ENCODE measurements around the gene PKNOX2. TPM values are rescaled to one million over a fixed set of nuclear protein-coding genes. Genes with fewer than 3 reads are reported as not detected.
A peak's percentile ranks its signal among the peaks of the same experiment; 100 is the strongest.

Gene PKNOX2
- total RNA-seq, 1 donor from 2014 or later = 34.9 TPM

DNA sequence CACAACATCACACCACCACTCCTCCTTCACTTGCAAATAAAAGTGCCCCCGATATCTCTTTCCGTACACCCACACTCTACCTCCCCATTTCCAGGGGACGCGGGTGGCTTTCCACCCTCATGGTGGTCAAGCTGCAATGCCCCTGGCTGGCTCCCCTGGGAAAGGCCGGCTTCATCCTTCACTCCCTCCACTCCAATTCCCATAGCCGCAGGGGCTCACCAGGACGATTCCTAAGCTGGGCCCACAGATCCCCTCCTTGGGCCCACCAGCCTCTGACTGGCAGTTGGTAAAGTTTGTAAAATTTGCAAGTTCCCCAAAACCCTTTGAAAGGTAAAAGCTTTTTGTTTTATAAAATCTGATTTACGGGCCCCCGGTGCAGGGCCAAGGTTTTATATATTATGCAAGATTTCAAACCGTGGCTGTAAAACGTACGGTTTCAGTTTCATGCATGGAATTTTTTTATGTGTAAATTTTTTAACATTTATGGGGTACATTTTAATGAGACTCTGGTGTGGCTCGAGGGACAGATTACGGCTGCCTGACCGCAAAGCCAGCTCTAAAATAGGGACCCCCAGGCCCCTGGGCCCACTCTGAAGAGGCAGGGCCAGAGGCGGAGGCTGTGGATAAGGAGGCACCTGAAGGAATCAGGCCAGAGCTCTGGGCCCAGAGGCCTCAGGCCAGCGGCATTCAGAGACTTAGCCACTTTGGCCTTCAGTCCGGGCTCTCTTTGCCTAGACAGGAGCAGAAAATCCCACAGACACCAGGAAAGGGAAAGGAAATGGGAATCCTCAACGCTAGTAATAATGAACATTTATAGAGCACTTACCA lies 225.0 kb downstream of the PKNOX2 start:
- no peak for DNase-seq (ENCODE audit: low spot score)
- peaks cover 23% of the 10 kb centered on the region for H3K36me3 Mint-ChIP-seq (ENCODE audit: low read depth)
- no peak overlapping the region for H3K4me3 Mint-ChIP-seq (ENCODE audit: unreplicated experiment)
- H3K4me1 Mint-ChIP-seq (ENCODE audit: low read depth) = peaks cover 22% of the 10 kb centered on the region
- H3K9me3 Mint-ChIP-seq (ENCODE audit: low read depth) = no peaks in the 10 kb centered on the region
- no peaks in the 10 kb centered on the region for H3K27me3 Mint-ChIP-seq (ENCODE audit: low read depth)
- H3K27ac Mint-ChIP-seq (ENCODE audit: unreplicated experiment) = peak overlapping the region; percentile 36
- TF ChIP-seq, protein P1, sequence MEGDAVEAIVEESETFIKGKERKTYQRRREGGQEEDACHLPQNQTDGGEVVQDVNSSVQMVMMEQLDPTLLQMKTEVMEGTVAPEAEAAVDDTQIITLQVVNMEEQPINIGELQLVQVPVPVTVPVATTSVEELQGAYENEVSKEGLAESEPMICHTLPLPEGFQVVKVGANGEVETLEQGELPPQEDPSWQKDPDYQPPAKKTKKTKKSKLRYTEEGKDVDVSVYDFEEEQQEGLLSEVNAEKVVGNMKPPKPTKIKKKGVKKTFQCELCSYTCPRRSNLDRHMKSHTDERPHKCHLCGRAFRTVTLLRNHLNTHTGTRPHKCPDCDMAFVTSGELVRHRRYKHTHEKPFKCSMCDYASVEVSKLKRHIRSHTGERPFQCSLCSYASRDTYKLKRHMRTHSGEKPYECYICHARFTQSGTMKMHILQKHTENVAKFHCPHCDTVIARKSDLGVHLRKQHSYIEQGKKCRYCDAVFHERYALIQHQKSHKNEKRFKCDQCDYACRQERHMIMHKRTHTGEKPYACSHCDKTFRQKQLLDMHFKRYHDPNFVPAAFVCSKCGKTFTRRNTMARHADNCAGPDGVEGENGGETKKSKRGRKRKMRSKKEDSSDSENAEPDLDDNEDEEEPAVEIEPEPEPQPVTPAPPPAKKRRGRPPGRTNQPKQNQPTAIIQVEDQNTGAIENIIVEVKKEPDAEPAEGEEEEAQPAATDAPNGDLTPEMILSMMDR (IDR thresholded peaks at IDR 0.05) = no peak

DNA sequence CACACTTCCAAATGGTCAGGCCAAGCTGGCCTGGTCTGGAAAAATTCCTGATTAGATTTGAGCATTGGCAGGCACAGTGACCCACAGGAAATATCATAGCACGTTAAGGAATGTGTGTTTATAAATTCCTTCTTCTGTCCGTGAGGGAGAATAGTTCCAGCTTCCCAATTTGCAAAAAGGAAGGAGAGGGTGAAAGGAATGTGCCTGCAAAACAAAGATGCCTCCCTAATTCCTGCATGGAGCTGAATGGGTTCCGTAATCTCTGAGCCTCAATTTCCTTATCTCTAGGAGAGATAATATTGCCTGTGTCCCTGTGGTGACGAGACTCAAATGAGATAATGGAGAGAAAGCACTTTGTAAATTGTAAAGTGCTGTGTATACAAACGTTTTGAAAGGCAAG lies 226.4 kb downstream of the PKNOX2 start:
- no peak overlapping the region for H3K4me3 Mint-ChIP-seq (ENCODE audit: unreplicated experiment)
- no peaks in the 10 kb centered on the region for H3K27me3 Mint-ChIP-seq (ENCODE audit: low read depth)
- peaks cover 22% of the 10 kb centered on the region for H3K4me1 Mint-ChIP-seq (ENCODE audit: low read depth)
- peaks cover 18% of the 10 kb centered on the region for H3K36me3 Mint-ChIP-seq (ENCODE audit: low read depth)
- H3K27ac Mint-ChIP-seq (ENCODE audit: unreplicated experiment) = peak overlapping the region; percentile 86
- no peak for DNase-seq (ENCODE audit: low spot score)
- TF ChIP-seq, protein P1 (IDR thresholded peaks at IDR 0.05) = no peak
- no peaks in the 10 kb centered on the region for H3K9me3 Mint-ChIP-seq (ENCODE audit: low read depth)

DNA sequence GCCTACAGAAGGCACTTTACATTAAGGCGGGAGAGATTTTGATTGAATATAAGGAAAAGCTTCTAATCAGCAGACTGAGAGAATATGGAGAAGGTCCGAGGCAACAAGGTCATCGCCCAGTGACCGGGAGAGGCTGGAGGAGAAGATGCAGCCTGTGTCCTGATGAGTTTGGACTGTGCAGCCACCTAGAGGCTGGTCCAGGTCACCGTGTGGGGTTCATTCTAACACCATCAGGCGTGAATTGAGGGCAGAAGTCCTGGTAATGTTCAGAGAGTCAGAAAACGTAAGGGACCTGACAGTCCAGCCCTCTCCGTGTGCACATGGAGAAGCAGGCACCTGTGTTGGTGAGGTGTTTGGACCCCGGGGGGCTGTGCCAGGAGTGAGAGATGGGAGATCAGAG lies 228.8 kb downstream of the PKNOX2 start:
- H3K9me3 Mint-ChIP-seq (ENCODE audit: low read depth) = no peaks in the 10 kb centered on the region
- no peak overlapping the region for H3K4me3 Mint-ChIP-seq (ENCODE audit: unreplicated experiment)
- TF ChIP-seq, protein P1 (IDR thresholded peaks at IDR 0.05) = no peak
- H3K36me3 Mint-ChIP-seq (ENCODE audit: low read depth) = peaks cover 19% of the 10 kb centered on the region
- H3K4me1 Mint-ChIP-seq (ENCODE audit: low read depth) = peaks cover 22% of the 10 kb centered on the region
- H3K27me3 Mint-ChIP-seq (ENCODE audit: low read depth) = no peaks in the 10 kb centered on the region
- H3K27ac Mint-ChIP-seq (ENCODE audit: unreplicated experiment) = no peak overlapping the region
- no peak for DNase-seq (ENCODE audit: low spot score)

DNA sequence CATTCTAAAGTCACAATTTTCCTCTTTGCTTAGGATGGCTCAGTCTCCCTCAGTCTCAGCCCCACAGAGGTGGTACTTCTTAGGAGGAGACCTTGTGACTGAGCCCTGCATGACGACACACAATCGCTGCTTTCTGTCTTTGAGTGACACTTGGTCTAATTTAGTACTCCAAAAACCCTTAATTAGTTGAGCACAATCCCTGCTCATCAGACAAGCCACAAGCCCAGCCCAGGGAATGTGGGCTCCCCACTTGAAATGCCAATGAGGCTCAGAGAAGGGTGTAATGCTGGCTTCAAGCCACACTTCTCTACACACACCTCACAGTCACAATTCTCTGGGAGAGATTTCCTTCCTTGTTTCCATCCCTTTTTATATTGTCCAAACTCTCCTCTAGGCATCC lies 229.7 kb downstream of the PKNOX2 start:
- H3K9me3 Mint-ChIP-seq (ENCODE audit: low read depth) = no peaks in the 10 kb centered on the region

DNA sequence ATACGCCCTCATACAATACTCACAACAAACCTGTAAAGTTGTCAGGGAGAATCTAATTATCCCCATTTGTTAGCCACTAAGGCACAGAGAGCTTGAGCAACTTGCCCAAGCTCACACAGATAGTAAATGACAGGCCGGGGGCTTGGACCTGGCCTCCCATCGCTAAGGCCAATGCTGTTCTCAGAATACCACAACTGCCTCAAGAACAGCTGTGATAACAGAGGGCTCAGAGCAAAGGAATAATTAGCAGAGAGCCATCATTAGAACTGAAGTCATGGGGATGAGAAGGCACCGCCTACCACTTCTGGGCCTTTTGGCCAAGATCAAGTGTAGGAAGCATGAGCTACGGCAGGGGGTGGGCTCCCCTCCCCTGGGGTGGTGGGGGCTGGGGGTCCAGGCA lies 232.9 kb downstream of the PKNOX2 start:
- Mint-ChIP-seq H3K27ac (ENCODE audit: unreplicated experiment) (no peak overlapping the region), H3K4me1 (ENCODE audit: low read depth) (peaks cover 19% of the 10 kb centered on the region), H3K36me3 (ENCODE audit: low read depth) (peaks cover 24% of the 10 kb centered on the region), H3K27me3 (ENCODE audit: low read depth) (no peaks in the 10 kb centered on the region), H3K4me3 (ENCODE audit: unreplicated experiment) (no peak overlapping the region), H3K9me3 (ENCODE audit: low read depth) (no peaks in the 10 kb centered on the region)
- TF ChIP-seq, protein P1 (IDR thresholded peaks at IDR 0.05) = no peak
- no peak for DNase-seq (ENCODE audit: low spot score)

More for the DNA sequence above, 229.7 kb downstream of the PKNOX2 start:
- Mint-ChIP-seq H3K36me3 (ENCODE audit: low read depth) (peaks cover 21% of the 10 kb centered on the region), H3K4me3 (ENCODE audit: unreplicated experiment) (no peak overlapping the region), H3K4me1 (ENCODE audit: low read depth) (peaks cover 20% of the 10 kb centered on the region), H3K27me3 (ENCODE audit: low read depth) (no peaks in the 10 kb centered on the region), H3K27ac (ENCODE audit: unreplicated experiment) (no peak overlapping the region)
- TF ChIP-seq, protein P1 (IDR thresholded peaks at IDR 0.05) = no peak
- DNase-seq (ENCODE audit: low spot score) = no peak
